Measurements from ENCODE around the gene TOMM70. TPM values are rescaled to one million over a fixed set of nuclear protein-coding genes. Genes with fewer than 3 reads are reported as not detected.
A peak's percentile ranks its signal among the peaks of the same experiment; 100 is the strongest.

TOMM70 gene
- total and polyA plus RNA-seq, 2 of the 13 experiments (the other 11 are each of a cell fraction or from before 2014, with no cell fraction given): 27.0 to 77.2 TPM

GRCh38 chr3:100400780-100401673 is at the start of gene TOMM70, which contains the start of gene LNP1 (continued):
- TF ChIP-seq ZNF761 (CRISPR knock-in tag; conservative IDR thresholded peaks at IDR 0.05) (peak; percentile 63; the same call in 1 of the 2 replicates), CSRNP1 (CRISPR knock-in tag; IDR thresholded peaks at IDR 0.05) (peak; percentile 62), ZNF18 (CRISPR knock-in tag; IDR thresholded peaks at IDR 0.05; ENCODE audit: insufficient replicate concordance) (peak; percentile 59), ZNF639 (CRISPR knock-in tag; conservative IDR thresholded peaks at IDR 0.05) (no peak), SOX6 (IDR thresholded peaks at IDR 0.05) (no peak), SOX6 (CRISPR knock-in tag; IDR thresholded peaks at IDR 0.05) (peak; percentile 63), NFE2 (CRISPR knock-in tag; IDR thresholded peaks at IDR 0.05) (no peak; the same call in 1 of the 2 replicates)
